Measurements from ENCODE around the gene TIMM50. TPM values are rescaled to one million over a fixed set of nuclear protein-coding genes. Genes with fewer than 3 reads are reported as not detected.

TIMM50 gene
- total and polyA plus RNA-seq, 9 donors: 38.8 to 55.3 (median 48.2) TPM

Other genes with a start within 250 kb of the TIMM50 start
- gene IFNL3, start 235.8 kb upstream of the TIMM50 start, total RNA-seq: not detected
- not detected for gene IFNL3, start 235.8 kb upstream of the TIMM50 start, polyA plus RNA-seq (ENCODE audit: insufficient read depth in 1 of 8, insufficient read length in 8 of 8, low replicate concordance in 1 of 8)
- gene IFNL4, start 232.0 kb upstream of the TIMM50 start, total RNA-seq: 0.04 TPM
- under 1 TPM in 1 of 8 donors, not detected in 7; 0.16 TPM for gene IFNL4, start 232.0 kb upstream of the TIMM50 start, polyA plus RNA-seq (ENCODE audit: insufficient read depth in 1 of 8, insufficient read length in 8 of 8, low replicate concordance in 1 of 8)
- gene IFNL2, start 212.4 kb upstream of the TIMM50 start, total RNA-seq: not detected
- gene IFNL2, start 212.4 kb upstream of the TIMM50 start, polyA plus RNA-seq (ENCODE audit: insufficient read depth in 1 of 8, insufficient read length in 8 of 8, low replicate concordance in 1 of 8): not detected
- gene IFNL1, start 184.4 kb upstream of the TIMM50 start, total RNA-seq: not detected
- not detected for gene IFNL1, start 184.4 kb upstream of the TIMM50 start, polyA plus RNA-seq (ENCODE audit: insufficient read depth in 1 of 8, insufficient read length in 8 of 8, low replicate concordance in 1 of 8)
- 0.31 TPM for gene LRFN1, start 160.0 kb upstream of the TIMM50 start, total RNA-seq
- 1 to 10 TPM in 4 of 8 donors, under 1 TPM in 4; 0.68 to 1.8 (median 1.0) TPM for gene LRFN1, start 160.0 kb upstream of the TIMM50 start, polyA plus RNA-seq (ENCODE audit: insufficient read depth in 1 of 8, insufficient read length in 8 of 8, low replicate concordance in 1 of 8)
- gene GMFG, start 144.8 kb upstream of the TIMM50 start, total RNA-seq: 25.8 TPM
- 10 to 100 TPM; 16.1 to 25.3 (median 18.9) TPM for gene GMFG, start 144.8 kb upstream of the TIMM50 start, polyA plus RNA-seq (ENCODE audit: insufficient read depth in 1 of 8, insufficient read length in 8 of 8, low replicate concordance in 1 of 8)
- gene SAMD4B, start 138.4 kb upstream of the TIMM50 start, total RNA-seq: 36.6 TPM
- 10 to 100 TPM; 66.9 to 99.6 (median 84.6) TPM for gene SAMD4B, start 138.4 kb upstream of the TIMM50 start, polyA plus RNA-seq (ENCODE audit: insufficient read depth in 1 of 8, insufficient read length in 8 of 8, low replicate concordance in 1 of 8)
- gene PAF1, start 89.7 kb upstream of the TIMM50 start, total RNA-seq: 21.0 TPM
- gene PAF1, start 89.7 kb upstream of the TIMM50 start, polyA plus RNA-seq (ENCODE audit: insufficient read depth in 1 of 8, insufficient read length in 8 of 8, low replicate concordance in 1 of 8): 10 to 100 TPM; 38.7 to 48.0 (median 41.6) TPM
- gene MED29, start 89.5 kb upstream of the TIMM50 start, total RNA-seq: 17.3 TPM
- 10 to 100 TPM; 20.8 to 30.5 (median 26.6) TPM for gene MED29, start 89.5 kb upstream of the TIMM50 start, polyA plus RNA-seq (ENCODE audit: insufficient read depth in 1 of 8, insufficient read length in 8 of 8, low replicate concordance in 1 of 8)
- gene ZFP36, start 74.0 kb upstream of the TIMM50 start, total RNA-seq: 14.2 TPM
- 100 to 1,000 TPM in 3 of 8 donors, 10 to 100 TPM in 5; 26.6 to 143 (median 73.4) TPM for gene ZFP36, start 74.0 kb upstream of the TIMM50 start, polyA plus RNA-seq (ENCODE audit: insufficient read depth in 1 of 8, insufficient read length in 8 of 8, low replicate concordance in 1 of 8)
- gene PLEKHG2, start 68.2 kb upstream of the TIMM50 start, total RNA-seq: 21.2 TPM
- 10 to 100 TPM; 33.5 to 65.3 (median 50.1) TPM for gene PLEKHG2, start 68.2 kb upstream of the TIMM50 start, polyA plus RNA-seq (ENCODE audit: insufficient read depth in 1 of 8, insufficient read length in 8 of 8, low replicate concordance in 1 of 8)
- 261 TPM for gene RPS16, start 44.9 kb upstream of the TIMM50 start, total RNA-seq
- gene RPS16, start 44.9 kb upstream of the TIMM50 start, polyA plus RNA-seq (ENCODE audit: insufficient read depth in 1 of 8, insufficient read length in 8 of 8, low replicate concordance in 1 of 8): 1,000 to 10,000 TPM; 1,818 to 2,619 (median 2,073) TPM
- 50.0 TPM for gene SUPT5H, start 35.3 kb upstream of the TIMM50 start, total RNA-seq
- gene SUPT5H, start 35.3 kb upstream of the TIMM50 start, polyA plus RNA-seq (ENCODE audit: insufficient read depth in 1 of 8, insufficient read length in 8 of 8, low replicate concordance in 1 of 8): 100 to 1,000 TPM in 3 of 8 donors, 10 to 100 TPM in 5; 80.4 to 108 (median 99.7) TPM
- 0.09 TPM for gene DLL3, start 18.1 kb downstream of the TIMM50 start, total RNA-seq
- under 1 TPM in 7 of 8 donors, not detected in 1; 0.14 to 0.27 (median 0.23) TPM for gene DLL3, start 18.1 kb downstream of the TIMM50 start, polyA plus RNA-seq (ENCODE audit: insufficient read depth in 1 of 8, insufficient read length in 8 of 8, low replicate concordance in 1 of 8)
- gene SELENOV, start 34.3 kb downstream of the TIMM50 start, total RNA-seq: 0.13 TPM
- under 1 TPM in 5 of 8 donors, not detected in 3; 0.08 to 0.48 (median 0.40) TPM for gene SELENOV, start 34.3 kb downstream of the TIMM50 start, polyA plus RNA-seq (ENCODE audit: insufficient read depth in 1 of 8, insufficient read length in 8 of 8, low replicate concordance in 1 of 8)
- 3.2 TPM for gene EID2B, start 52.0 kb downstream of the TIMM50 start, total RNA-seq
- gene EID2B, start 52.0 kb downstream of the TIMM50 start, polyA plus RNA-seq (ENCODE audit: insufficient read depth in 1 of 8, insufficient read length in 8 of 8, low replicate concordance in 1 of 8): 1 to 10 TPM; 2.2 to 3.0 (median 2.5) TPM
- 7.0 TPM for gene EID2, start 59.3 kb downstream of the TIMM50 start, total RNA-seq
- 10 to 100 TPM in 6 of 8 donors, 1 to 10 TPM in 2; 9.2 to 13.4 (median 10.5) TPM for gene EID2, start 59.3 kb downstream of the TIMM50 start, polyA plus RNA-seq (ENCODE audit: insufficient read depth in 1 of 8, insufficient read length in 8 of 8, low replicate concordance in 1 of 8)
- gene LGALS13, start 121.7 kb downstream of the TIMM50 start, total RNA-seq: 0.31 TPM
- gene LGALS13, start 121.7 kb downstream of the TIMM50 start, polyA plus RNA-seq (ENCODE audit: insufficient read depth in 1 of 8, insufficient read length in 8 of 8, low replicate concordance in 1 of 8): not detected
- gene LGALS16, start 175.1 kb downstream of the TIMM50 start, total RNA-seq: not detected
- not detected for gene LGALS16, start 175.1 kb downstream of the TIMM50 start, polyA plus RNA-seq (ENCODE audit: insufficient read depth in 1 of 8, insufficient read length in 8 of 8, low replicate concordance in 1 of 8)
- gene LGALS14, start 223.6 kb downstream of the TIMM50 start, total RNA-seq: 0.13 TPM
- under 1 TPM in 6 of 8 donors, not detected in 2; 0.23 to 0.39 (median 0.35) TPM for gene LGALS14, start 223.6 kb downstream of the TIMM50 start, polyA plus RNA-seq (ENCODE audit: insufficient read depth in 1 of 8, insufficient read length in 8 of 8, low replicate concordance in 1 of 8)